ENCODE measurements around the gene SEM1.

Gene SEM1

DNA sequence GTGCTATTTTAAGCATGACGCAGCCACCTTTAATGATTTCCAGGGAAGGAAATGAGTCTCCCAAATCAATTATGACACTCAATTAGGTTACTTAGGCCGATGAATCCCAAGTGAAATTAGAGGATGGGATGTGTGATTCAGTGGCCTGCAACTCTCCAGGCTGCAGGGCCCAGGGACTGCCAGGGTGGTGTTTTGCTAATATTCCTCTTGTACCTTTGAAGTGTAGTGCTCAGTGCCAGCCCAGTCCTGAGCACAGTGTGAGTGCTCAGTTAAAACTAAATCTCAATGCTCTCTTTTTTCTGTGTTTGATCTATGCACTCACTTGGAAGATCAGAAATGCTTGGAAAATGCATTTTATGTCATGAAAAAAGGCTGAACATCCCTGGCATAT lies 51.6 kb downstream of the SEM1 start:
- Histone ChIP-seq H2AFZ (ENCODE audit: low read depth, low read length) (no peak overlapping the region), H3K4me2 (ENCODE audit: low read length) (no peak overlapping the region), H4K20me1 (ENCODE audit: insufficient read depth, low read length) (no peaks in the 10 kb centered on the region; the same call in 1 of the 2 replicates), H3K4me3 (ENCODE audit: low read length) (no peak overlapping the region), H3K9ac (ENCODE audit: low read length) (no peak overlapping the region), H3K4me1 (ENCODE audit: low read length) (peaks cover under 1% of the 10 kb centered on the region), H3K36me3 (replicated peaks; ENCODE audit: low read depth, low read length) (no peaks in the 10 kb centered on the region), H3K79me2 (ENCODE audit: low read length) (no peaks in the 10 kb centered on the region), H3K27ac (ENCODE audit: low read length) (no peak overlapping the region), H3K9me3 (ENCODE audit: insufficient read depth, low read length) (no peaks in the 10 kb centered on the region), H3K27me3 (ENCODE audit: low read depth, low read length) (no peaks in the 10 kb centered on the region)
- TF ChIP-seq CTCF (IDR thresholded peaks at IDR 0.05; ENCODE audit: low read depth, low read length), result no peak
- TF ChIP-seq EZH2phosphoT487 (IDR thresholded peaks at IDR 0.05; ENCODE audit: low read depth), result no peak

GRCh38 chr7:96657347-96658021 lies 52.2 kb downstream of the SEM1 start:
- Histone ChIP-seq H3K4me2 (ENCODE audit: low read length) (no peak overlapping the region), H3K27me3 (ENCODE audit: low read depth, low read length) (no peaks in the 10 kb centered on the region), H3K4me3 (ENCODE audit: low read length) (no peak overlapping the region), H3K36me3 (replicated peaks; ENCODE audit: low read depth, low read length) (no peaks in the 10 kb centered on the region), H3K9me3 (ENCODE audit: insufficient read depth, low read length) (no peaks in the 10 kb centered on the region), H3K27ac (ENCODE audit: low read length) (no peak overlapping the region), H3K4me1 (ENCODE audit: low read length) (no peaks in the 10 kb centered on the region), H3K9ac (ENCODE audit: low read length) (no peak overlapping the region), H3K79me2 (ENCODE audit: low read length) (no peaks in the 10 kb centered on the region), H4K20me1 (ENCODE audit: insufficient read depth, low read length) (no peaks in the 10 kb centered on the region; the same call in 1 of the 2 replicates), H2AFZ (ENCODE audit: low read depth, low read length) (no peak overlapping the region)
- no peak for TF ChIP-seq CTCF (IDR thresholded peaks at IDR 0.05; ENCODE audit: low read depth, low read length)
- TF ChIP-seq EZH2phosphoT487 (IDR thresholded peaks at IDR 0.05; ENCODE audit: low read depth), result no peak

DNA sequence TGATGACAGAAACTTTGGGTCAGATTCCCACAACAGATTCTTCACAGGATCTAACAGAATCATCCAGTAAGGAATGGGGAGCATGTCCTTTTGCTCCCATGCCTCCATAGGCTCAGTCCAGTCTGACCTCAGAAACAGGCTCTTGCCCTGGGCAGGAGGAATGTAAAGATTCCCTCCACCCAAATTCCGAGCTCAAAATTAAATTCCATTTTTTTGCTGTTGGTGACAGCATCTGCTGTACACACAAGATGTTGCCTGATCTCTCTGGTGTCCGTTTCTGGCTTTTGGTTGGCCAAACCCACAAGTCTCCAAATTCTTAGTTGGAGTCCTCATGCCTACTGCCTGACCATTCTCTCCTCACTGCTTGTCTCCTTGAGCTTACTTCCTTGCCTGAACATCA lies 53.7 kb downstream of the SEM1 start:
- Histone ChIP-seq H2AFZ (ENCODE audit: low read depth, low read length) (no peak overlapping the region), H3K79me2 (ENCODE audit: low read length) (no peaks in the 10 kb centered on the region), H3K4me1 (ENCODE audit: low read length) (no peaks in the 10 kb centered on the region), H4K20me1 (ENCODE audit: insufficient read depth, low read length) (no peaks in the 10 kb centered on the region; the same call in 1 of the 2 replicates), H3K9me3 (ENCODE audit: insufficient read depth, low read length) (no peaks in the 10 kb centered on the region), H3K4me3 (ENCODE audit: low read length) (no peak overlapping the region), H3K9ac (ENCODE audit: low read length) (no peak overlapping the region), H3K4me2 (ENCODE audit: low read length) (no peak overlapping the region), H3K27me3 (ENCODE audit: low read depth, low read length) (no peaks in the 10 kb centered on the region), H3K36me3 (replicated peaks; ENCODE audit: low read depth, low read length) (no peaks in the 10 kb centered on the region), H3K27ac (ENCODE audit: low read length) (no peak overlapping the region)
- TF ChIP-seq EZH2phosphoT487 (IDR thresholded peaks at IDR 0.05; ENCODE audit: low read depth) (no peak), CTCF (IDR thresholded peaks at IDR 0.05; ENCODE audit: low read depth, low read length) (no peak)

DNA sequence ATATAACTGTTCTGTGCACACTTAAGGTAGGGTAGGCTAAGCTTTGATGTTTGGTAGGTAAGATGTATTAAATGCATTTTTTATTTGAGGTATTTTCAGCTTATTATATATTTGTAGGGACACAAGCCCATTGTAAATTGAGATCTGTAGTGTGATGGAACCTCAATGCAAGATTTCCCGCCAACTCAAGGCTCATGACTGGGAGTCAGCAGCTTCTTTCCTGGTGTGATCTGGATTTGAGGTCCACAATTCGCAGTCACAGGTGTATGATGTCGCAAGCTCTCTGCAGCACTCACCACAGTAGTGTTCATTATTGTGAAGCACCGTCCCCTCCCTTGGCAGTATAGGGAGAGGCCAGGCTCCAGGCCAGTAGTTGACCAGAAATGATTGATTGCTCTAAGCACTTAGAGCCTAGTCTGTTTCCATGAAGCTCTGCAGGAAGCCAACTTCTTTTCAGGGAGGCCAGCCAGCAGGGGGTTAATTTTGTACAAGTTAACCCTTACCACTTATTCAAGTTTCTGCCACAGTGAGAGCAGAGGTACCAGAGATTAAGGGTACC lies 54.9 kb downstream of the SEM1 start:
- Histone ChIP-seq H3K4me3 (ENCODE audit: low read length) (no peak overlapping the region), H3K27me3 (ENCODE audit: low read depth, low read length) (no peaks in the 10 kb centered on the region), H2AFZ (ENCODE audit: low read depth, low read length) (no peak overlapping the region), H3K27ac (ENCODE audit: low read length) (no peak overlapping the region), H3K4me2 (ENCODE audit: low read length) (no peak overlapping the region), H3K79me2 (ENCODE audit: low read length) (no peaks in the 10 kb centered on the region), H4K20me1 (ENCODE audit: insufficient read depth, low read length) (no peaks in the 10 kb centered on the region; the same call in 1 of the 2 replicates), H3K4me1 (ENCODE audit: low read length) (no peaks in the 10 kb centered on the region), H3K9ac (ENCODE audit: low read length) (no peak overlapping the region), H3K9me3 (ENCODE audit: insufficient read depth, low read length) (no peaks in the 10 kb centered on the region), H3K36me3 (replicated peaks; ENCODE audit: low read depth, low read length) (no peaks in the 10 kb centered on the region)
- TF ChIP-seq EZH2phosphoT487 (IDR thresholded peaks at IDR 0.05; ENCODE audit: low read depth), result no peak
- no peak for TF ChIP-seq CTCF (IDR thresholded peaks at IDR 0.05; ENCODE audit: low read depth, low read length)
